RWPE2 (cell line): Measurements from ENCODE around the gene ZNF488.

Source experiments
- ATAC-seq: fragments of 200-7000 bp; cut with Tn5 transposase; 3 replicates; pipeline ENCODE4 v1.9.1; 2021; ENCODE audit warnings: low read depth
- DNase-seq: peaks from one replicate; pipeline ENCODE4 v3.0.0-alpha.2; 2020; ENCODE audit warnings: low spot score
- H3K27ac ChIP-seq: fragments of 450-650 bp; 2 replicates; pipeline ENCODE4 v1.5.1; 2017; ENCODE audit warnings: mild to moderate bottlenecking; ENCODE audit not compliant: poor library complexity, severe bottlenecking
- H3K27me3 ChIP-seq: fragments of 250-450 bp; sonication (Bioruptor Pico); 2 replicates; pipeline ENCODE4 v1.5.1; 2021; ENCODE audit warnings: mild to moderate bottlenecking, moderate library complexity; ENCODE audit not compliant: insufficient read depth, poor library complexity, severe bottlenecking
- H3K36me3 ChIP-seq: fragments of 250-450 bp; sonication (Bioruptor Pico); 2 replicates; pipeline ENCODE4 v1.5.1; 2020; ENCODE audit warnings: low read depth, mild to moderate bottlenecking, moderate library complexity
- H3K4me1 ChIP-seq: fragments of 250-450 bp; sonication (Bioruptor Pico); 2 replicates; pipeline ENCODE4 v1.5.1; 2021; ENCODE audit warnings: mild to moderate bottlenecking, moderate library complexity; ENCODE audit not compliant: insufficient read depth, poor library complexity, severe bottlenecking
- H3K4me3 ChIP-seq: fragments of 250-450 bp; sonication (Bioruptor Pico); 2 replicates; pipeline ENCODE4 v1.5.1; 2021; ENCODE audit warnings: mild to moderate bottlenecking, moderate library complexity; ENCODE audit not compliant: severe bottlenecking
- H3K9me3 ChIP-seq: fragments of 250-450 bp; sonication (Bioruptor Pico); 2 replicates; pipeline ENCODE4 v1.5.1; 2021; ENCODE audit warnings: mild to moderate bottlenecking, moderate library complexity; ENCODE audit not compliant: severe bottlenecking
- TF ChIP-seq, protein P1 (sequence below): fragments of 450-650 bp; IDR thresholded peaks from one replicate; pipeline ENCODE4 v1.5.1; 2017; ENCODE audit warnings: mild to moderate bottlenecking, moderate library complexity; ENCODE audit not compliant: poor library complexity, severe bottlenecking

ZNF488 gene

DNA sequence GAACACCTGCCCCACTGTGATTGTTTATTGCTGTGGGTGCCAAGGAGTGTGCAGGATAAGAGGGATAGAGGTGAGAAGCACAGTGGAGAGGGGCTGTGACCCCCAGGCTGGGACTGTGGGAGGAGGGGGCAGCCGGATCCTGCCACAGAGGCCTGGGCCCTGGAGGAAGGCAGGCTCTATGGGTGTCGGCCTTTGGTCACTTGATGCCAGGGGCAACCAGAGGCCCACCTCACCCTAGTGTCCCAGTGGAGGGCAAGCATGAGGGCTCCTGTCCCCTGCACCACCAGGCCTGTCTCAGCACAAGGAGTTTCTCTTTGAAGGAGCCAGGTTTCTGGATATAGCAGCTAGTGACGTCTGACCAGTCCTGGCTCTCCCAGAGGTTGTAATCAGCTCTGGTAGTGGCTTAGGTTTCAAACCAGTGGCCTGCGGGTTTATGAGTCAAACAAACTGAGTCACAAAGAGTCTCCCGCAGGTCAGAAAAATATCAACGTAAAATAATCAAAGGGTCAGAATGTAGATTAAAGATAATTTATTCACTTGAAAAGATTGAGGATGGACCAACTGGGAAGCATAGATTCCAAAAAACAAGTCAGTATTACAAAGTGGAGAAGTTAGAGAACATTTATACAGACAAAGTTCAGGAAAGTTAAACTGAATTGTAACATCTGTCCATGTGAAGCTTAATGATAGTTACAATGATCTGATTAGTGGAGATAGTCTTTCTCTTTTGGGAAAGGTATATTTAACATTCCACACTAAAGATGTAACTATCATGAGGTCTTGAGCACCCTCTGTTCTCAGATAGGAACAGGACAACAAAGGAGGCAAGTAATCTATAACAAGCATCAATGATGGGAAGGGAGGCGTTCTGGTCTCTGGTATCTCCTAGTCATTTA lies 37.2 kb upstream of the ZNF488 start:
- TF ChIP-seq, protein P1, sequence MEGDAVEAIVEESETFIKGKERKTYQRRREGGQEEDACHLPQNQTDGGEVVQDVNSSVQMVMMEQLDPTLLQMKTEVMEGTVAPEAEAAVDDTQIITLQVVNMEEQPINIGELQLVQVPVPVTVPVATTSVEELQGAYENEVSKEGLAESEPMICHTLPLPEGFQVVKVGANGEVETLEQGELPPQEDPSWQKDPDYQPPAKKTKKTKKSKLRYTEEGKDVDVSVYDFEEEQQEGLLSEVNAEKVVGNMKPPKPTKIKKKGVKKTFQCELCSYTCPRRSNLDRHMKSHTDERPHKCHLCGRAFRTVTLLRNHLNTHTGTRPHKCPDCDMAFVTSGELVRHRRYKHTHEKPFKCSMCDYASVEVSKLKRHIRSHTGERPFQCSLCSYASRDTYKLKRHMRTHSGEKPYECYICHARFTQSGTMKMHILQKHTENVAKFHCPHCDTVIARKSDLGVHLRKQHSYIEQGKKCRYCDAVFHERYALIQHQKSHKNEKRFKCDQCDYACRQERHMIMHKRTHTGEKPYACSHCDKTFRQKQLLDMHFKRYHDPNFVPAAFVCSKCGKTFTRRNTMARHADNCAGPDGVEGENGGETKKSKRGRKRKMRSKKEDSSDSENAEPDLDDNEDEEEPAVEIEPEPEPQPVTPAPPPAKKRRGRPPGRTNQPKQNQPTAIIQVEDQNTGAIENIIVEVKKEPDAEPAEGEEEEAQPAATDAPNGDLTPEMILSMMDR: no peak
- DNase-seq (peak; percentile 50), ATAC-seq (peak; percentile 89)
- Histone ChIP-seq H3K4me1 (no peaks in the 10 kb centered on the region), H3K27me3 (no peaks in the 10 kb centered on the region), H3K4me3 (no peak overlapping the region), H3K36me3 (no peaks in the 10 kb centered on the region), H3K9me3 (no peaks in the 10 kb centered on the region), H3K27ac (no peak overlapping the region)

DNA sequence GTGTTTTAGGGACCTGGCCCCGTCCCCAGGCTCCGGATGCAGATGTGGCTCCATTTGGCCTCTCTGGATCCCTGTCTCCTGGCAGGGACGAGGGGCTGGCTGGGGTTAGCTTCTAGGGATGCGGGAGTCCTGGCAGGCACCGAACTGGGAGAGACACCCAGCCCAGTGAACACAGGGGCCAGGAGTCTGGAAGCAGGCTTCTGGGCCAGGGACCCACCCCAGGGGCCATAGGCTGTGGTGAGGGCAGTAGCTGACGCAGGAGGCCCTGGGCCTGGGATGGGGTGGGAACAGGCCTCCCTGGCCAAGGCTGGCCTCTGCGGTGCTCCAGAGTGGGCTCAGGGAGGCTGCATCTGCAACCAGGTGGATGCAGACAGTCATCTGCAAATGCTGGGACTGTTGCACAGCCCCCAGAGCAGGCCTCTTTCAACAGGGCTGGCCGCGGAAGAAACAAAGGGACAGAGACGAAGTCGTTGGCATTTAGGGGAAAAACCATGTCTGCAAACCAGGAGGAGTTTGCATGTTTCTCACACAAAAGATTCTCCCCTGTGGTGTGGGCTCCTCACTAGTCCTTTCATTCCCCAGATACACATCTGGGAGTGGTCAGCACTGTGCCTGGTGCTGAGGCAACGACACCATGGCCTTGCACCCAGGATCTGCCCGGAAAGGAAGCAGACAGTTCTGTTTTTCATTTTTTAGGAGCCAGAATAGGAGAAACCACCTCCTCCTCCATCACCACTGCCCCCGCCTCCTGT lies 36.4 kb upstream of the ZNF488 start:
- Histone ChIP-seq H3K4me1 (no peaks in the 10 kb centered on the region), H3K4me3 (no peak overlapping the region), H3K27me3 (no peaks in the 10 kb centered on the region), H3K27ac (no peak overlapping the region), H3K9me3 (no peaks in the 10 kb centered on the region), H3K36me3 (no peaks in the 10 kb centered on the region)
- TF ChIP-seq, protein P1: no peak
- peak; percentile 39 for DNase-seq
- no peak for ATAC-seq

DNA sequence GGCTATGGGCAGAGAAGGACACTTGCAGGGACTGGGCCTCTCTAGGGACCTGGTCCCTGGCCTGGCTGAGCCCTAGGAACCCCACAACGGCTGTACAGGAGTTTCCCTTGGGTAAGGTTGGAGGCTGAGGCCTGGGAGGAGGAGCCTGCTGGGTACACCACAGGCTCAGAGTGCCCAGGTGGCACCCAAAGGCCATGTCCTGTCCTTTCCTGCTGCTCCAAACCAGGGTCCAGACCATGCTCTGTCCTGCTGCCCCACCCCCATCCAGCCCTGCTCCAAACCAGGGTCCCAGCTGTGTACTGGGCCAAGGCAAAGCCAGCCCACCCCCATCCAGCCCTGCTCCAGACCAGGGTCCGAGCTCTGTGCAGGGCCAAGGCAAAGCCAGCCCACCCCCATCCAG lies 35.3 kb upstream of the ZNF488 start:
- Histone ChIP-seq H3K4me1 (no peaks in the 10 kb centered on the region), H3K36me3 (no peaks in the 10 kb centered on the region), H3K9me3 (no peaks in the 10 kb centered on the region), H3K4me3 (no peak overlapping the region), H3K27ac (no peak overlapping the region), H3K27me3 (no peaks in the 10 kb centered on the region)
- TF ChIP-seq, protein P1: no peak
- DNase-seq: no peak
- no peak for ATAC-seq

DNA sequence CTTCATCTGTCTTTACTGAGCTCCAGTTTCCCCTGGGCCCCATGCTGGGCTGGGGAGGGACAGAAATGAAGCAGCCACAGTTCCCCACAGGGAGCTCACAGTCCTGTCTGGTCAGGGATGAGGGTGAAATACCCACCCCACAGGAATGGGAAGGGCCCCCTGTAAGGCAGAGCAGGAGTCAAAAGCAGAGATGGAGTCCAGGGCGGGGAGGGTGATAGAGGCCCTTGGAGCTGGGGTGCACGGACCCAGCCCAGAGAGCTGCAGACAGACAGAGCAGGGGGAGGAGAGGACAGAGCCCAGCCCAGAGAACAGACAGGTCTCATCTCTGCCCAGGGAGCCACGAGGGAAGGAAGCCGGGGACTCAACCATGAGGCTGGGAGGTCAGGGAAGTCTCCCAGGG lies 34.9 kb upstream of the ZNF488 start:
- no peaks in the 10 kb centered on the region for H3K4me1 ChIP-seq
- TF ChIP-seq, protein P1: no peak
- H3K9me3 ChIP-seq: no peaks in the 10 kb centered on the region
- H3K4me3 ChIP-seq: no peak overlapping the region
- no peaks in the 10 kb centered on the region for H3K27me3 ChIP-seq
- H3K27ac ChIP-seq: no peak overlapping the region
- DNase-seq (peak; percentile 35), ATAC-seq (no peak)
- H3K36me3 ChIP-seq: no peaks in the 10 kb centered on the region
